HG03066 (cell line): ENCODE results near the gene TMTC2.
A peak's percentile ranks its signal among the peaks of the same experiment; 100 is the strongest.

Experiments used
- ATAC-seq: cut with Tn5 transposase; IDR thresholded peaks from one replicate; pipeline ENCODE4 v1.9.1; 2021; ENCODE audit warnings: low read depth; ENCODE audit not compliant: unreplicated experiment

TMTC2 gene

DNA sequence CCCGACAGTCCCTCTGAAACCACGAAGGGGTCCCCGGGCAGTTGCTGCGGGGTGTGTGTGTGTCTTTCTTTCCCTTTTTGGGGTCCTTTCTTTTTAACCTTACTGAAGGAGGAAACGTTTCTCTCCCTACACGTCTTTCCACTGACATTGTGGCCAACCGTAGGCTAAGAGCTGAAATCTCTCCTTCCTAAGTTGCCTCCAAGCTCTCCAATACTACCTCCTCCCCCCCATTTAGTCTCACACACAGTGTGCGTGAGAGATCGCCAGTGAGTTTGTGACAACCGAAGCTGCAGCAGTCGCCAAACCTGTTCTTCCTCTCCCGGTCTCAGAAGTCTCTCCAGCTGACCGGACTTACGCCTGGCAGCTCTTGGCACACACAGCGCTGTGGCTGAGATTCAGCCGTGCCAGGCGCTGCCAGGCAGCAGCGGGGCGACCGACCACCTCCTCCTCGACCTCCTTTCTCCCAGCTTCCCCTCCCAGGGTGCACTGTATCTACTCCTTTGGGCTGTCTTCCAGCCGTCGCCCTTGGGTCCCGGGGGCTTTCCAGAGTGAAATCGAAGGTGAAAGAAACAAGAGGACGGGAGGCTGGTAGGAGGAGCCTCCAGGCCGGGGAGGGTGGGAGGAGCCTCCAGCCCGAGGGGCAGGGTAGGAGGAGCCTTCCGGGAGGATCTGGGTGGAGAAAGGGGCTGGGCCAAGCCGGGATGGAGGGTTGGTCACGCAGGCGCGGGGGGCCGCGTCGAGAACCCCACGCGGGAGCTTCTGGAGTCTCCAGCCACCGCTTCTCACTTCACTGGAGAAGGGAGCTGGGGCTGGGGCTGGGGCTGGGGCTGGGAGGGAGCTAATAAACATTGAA, at the start of gene TMTC2:
TSS of gene TMTC2 (plus strand) at position 739 of the 853 bp plus-strand sequence.
- ATAC-seq: peak; percentile 79

DNA sequence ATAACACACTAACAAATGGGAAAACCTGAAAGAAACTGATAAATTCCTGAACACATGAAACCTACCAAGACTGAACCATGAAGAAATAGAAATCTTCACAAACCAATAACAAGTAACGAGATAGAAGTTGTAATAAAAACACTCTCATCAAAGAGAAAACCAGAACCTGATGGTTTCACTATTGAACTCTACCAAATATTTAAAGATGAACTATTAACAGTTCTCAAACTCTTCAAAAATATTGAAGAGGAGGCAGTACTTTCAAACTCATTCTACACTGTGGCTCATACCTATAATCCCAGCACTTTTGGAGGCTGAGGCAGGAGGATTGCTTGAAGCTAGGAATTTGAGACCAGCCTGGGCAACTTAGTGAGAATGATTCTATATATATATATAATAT, 48.4 kb upstream of the TMTC2 start:
- ATAC-seq: no peak

GRCh38 chr12:82644896-82645295, 41.8 kb upstream of the TMTC2 start:
- ATAC-seq: no peak

DNA sequence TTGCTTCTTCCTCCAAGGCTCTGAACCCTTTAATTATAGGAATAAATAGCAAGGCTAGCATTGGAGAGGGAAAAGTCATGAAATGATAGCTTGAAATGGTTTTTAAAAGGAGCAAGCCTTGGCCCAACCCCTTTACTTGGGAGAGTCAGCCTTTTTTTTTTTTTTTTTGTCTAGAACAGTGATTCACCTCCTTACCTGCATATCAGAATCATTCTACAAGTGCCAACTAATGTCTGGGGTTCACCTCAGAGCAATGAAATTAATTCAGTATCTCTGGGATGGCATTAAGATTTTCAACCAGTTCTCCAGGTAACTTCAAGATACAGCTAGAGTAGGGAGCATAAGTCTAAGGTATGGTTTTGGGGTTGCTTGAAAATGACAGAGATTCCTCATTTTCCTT, 41.3 kb upstream of the TMTC2 start:
- no peak for ATAC-seq

GRCh38 chr12:82647853-82648252, 38.9 kb upstream of the TMTC2 start:
- no peak for ATAC-seq

- peak; percentile 63 for ATAC-seq
These were observed 38.3 kb upstream of the TMTC2 start for GRCh38 chr12:82648259-82648909.

GRCh38 chr12:82650627-82651337, 35.9 kb upstream of the TMTC2 start:
- peak; percentile 75 for ATAC-seq

DNA sequence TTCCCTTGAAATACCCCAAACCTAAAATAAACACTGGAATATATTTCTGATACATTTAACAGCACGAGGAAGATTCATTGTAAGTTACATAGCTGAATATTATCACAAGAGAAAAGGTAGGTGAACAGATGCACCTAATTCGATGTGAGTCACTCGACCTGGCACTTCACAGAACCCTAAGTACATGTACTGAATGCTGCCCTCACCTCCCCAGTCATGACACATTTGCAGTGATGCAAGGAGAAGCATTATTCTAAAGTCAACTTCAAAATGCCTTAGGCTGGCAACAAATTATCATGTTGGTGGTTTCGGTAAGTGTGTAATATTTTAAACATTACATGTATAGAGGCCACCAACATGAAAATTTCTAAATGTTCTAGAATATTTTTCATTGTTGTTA, 35.2 kb upstream of the TMTC2 start:
- no peak for ATAC-seq

DNA sequence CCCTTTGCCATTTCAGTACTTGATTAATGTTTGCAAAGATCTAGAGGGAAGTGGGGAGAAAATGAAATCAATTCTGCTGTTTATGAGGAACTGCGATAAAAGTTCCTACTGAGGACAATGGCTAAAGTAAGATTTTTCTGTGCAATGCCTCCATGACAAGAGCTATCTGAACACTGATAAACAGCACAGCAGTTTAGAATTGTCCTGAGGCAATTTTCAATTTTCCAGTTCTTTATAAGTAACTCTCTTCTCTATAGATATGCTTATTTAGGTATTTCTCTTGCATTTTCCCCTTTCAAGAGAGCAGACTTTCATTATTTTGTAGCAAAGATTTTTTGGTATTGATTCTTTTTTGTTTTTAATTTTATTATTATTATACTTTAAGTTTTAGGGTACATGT, 34.6 kb upstream of the TMTC2 start:
- no peak for ATAC-seq

DNA sequence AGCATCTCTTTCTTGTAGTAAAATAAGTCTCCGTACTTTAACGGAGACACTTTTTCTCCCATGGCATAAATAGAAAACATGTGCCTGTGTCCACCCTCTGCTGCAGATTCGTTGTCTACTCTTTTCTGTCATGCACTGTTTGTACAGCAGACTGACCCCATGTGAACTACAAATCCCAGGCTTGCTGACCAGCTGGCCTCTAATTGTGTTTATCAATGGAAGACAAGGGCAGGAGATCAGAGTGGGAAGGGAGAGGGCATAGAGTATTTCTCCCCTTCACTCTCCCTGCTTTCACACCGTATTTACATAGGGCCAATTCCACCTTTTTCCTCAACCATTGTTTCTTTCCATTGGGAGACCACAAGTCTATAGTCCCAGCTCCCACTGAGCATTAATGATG, 31.0 kb upstream of the TMTC2 start:
- ATAC-seq: no peak

- ATAC-seq: no peak
These were observed 27.1 kb upstream of the TMTC2 start for GRCh38 chr12:82659343-82660207.

- ATAC-seq: no peak
These were observed 26.0 kb upstream of the TMTC2 start for GRCh38 chr12:82660541-82661325.

DNA sequence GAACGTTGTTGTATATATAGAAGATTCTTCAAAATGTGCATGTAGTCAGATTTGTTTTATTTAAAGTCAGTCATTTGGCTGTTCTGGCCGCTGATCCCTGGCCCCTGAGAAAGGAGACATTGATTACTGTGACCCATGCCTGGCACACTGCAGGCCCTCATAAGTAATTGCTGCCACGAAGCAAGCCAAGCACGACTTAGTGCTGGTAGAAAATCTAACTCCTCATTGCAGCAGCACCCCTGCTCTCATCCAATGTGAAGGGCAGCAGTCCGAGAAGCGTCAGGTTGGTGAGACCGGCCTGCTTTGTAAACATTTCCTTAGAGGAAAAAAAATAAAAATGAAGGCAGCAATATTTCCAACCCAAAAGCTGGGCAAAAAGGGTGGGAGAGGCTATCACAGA, 22.8 kb upstream of the TMTC2 start:
- no peak for ATAC-seq

DNA sequence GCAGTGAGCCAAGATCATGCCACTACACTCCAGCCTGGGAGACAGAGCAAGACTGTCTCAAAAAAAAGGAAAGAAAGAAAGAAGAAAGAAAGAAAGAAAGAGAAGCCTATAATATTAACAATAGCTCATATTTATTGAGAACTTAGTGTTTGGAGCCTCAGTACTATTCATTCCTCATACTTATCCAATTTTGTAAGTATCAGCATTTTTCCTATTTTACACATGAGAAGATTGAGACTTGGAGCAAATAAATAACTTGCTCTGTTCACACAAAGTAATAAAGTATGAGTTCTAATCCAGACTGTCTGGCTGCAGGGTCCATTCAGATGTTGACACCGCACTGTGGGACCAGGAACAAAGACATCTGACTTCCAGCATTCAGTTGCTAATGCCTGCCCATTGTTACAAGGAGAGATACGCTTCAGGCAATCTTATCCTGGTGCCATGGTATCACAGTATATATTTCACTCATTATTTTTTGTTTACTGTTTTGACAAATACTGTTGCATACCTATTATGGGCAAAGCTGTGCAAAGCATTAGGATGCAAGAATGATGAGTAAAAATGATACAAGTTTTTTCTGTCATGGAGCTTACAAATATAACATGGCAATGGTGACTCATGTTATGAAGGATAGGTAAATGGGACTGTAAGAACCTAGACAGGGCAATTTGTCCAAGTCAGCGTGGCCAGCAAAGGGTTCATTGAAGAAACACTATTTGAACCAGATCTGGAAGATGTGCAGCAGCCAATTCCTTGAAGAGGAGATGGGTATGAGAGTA, 21.4 kb upstream of the TMTC2 start:
- no peak for ATAC-seq

- no peak for ATAC-seq
These were observed 19.9 kb upstream of the TMTC2 start for GRCh38 chr12:82666830-82667229.

DNA sequence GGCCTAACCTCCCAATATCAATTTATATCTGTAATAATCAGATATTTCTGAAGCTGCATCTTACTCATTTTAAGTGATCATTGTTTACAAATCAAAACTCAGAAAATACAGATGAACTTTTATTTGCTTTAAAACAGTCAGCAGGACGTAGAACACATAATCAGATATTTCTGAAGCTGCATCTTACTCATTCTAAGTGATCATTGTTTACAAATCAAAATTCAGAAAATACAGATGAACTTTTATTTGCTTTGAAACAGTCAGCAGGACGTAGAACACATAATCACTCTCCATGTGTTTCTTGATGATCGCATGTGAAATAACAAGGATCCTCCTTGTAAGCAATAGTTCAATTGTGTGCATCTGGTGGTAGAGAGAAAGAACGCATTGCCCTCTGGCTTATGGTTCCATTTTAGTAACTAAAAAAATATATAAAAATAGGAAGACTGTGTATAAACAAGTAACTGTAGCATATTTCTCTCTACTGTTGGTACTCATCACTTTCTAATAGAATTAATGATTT, 15.0 kb upstream of the TMTC2 start:
- ATAC-seq: no peak

DNA sequence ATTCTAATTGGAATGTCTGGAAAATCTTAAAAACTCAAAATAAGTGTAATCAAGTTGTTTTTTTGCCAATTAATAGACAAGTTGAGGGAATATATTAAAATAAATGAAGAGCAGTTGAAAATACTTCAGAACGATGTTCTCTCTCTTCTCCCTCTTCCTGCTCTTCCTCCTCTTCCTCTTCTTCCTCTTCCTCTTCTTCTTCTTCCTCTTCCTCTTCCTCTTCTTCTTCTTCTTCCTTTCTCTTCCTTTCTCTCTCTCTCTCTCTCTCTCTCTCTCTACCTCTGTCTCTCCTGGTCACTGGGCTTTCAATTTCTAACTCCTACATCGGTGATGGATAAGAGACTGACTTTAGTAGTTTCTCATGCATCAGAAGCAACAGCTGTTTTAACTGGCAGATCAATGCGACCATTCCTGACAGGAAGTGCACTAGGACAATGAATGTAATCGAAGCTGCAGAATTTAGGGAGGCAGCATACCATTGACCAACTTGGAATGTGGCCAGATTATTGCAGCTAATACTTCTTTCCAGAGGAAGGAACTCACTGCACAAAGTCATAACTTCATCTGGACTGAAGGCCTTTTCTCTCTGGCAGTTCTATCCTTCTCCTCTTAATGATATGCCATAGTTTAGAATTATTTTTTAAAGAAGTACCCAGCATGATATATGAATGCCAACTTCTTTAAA, 13.8 kb upstream of the TMTC2 start:
- no peak for ATAC-seq

- no peak for ATAC-seq
These were observed 13.0 kb upstream of the TMTC2 start for GRCh38 chr12:82673698-82674097.
